Measurements from ENCODE around the gene EPS8L2. TPM values are rescaled to one million over a fixed set of nuclear protein-coding genes. Genes with fewer than 3 reads are reported as not detected.

EPS8L2 gene
- total and polyA plus RNA-seq, 2 of the 13 experiments (the other 11 are each of a cell fraction or from before 2014, with no cell fraction given): 89.3 to 416 TPM

GRCh38 chr11:706957-707816 lies 1.2 kb downstream of the EPS8L2 start (continued):
- no peak for TF ChIP-seq KIAA2018 (CRISPR knock-in tag; IDR thresholded peaks at IDR 0.05; ENCODE audit: borderline replicate concordance)
- no peak for TF ChIP-seq ZNF451 (CRISPR knock-in tag; IDR thresholded peaks at IDR 0.05)
- no peak for TF ChIP-seq ZNF7 (CRISPR knock-in tag; IDR thresholded peaks at IDR 0.05)
- no peak for TF ChIP-seq BATF2 (CRISPR knock-in tag; IDR thresholded peaks at IDR 0.05)
- TF ChIP-seq RBM22 (optimal IDR thresholded peaks at IDR 0.05; ENCODE audit: low read length): peak; percentile 51
- peak; percentile 16; the same call in 1 of the 2 replicates for TF ChIP-seq ZNF792 (CRISPR knock-in tag; IDR thresholded peaks at IDR 0.05)
- TF ChIP-seq ZNF576 (CRISPR knock-in tag; IDR thresholded peaks at IDR 0.05): no peak
- TF ChIP-seq HNRNPLL (IDR thresholded peaks at IDR 0.05; ENCODE audit: low read depth, low read length, poor library complexity, severe bottlenecking): no peak
- TF ChIP-seq ZSCAN20 (CRISPR knock-in tag; IDR thresholded peaks at IDR 0.05; ENCODE audit: borderline replicate concordance): no peak
- TF ChIP-seq FOXA3 (CRISPR knock-in tag; IDR thresholded peaks at IDR 0.05): peak; percentile 52
- TF ChIP-seq ZFP90 (CRISPR knock-in tag; IDR thresholded peaks at IDR 0.05; ENCODE audit: borderline replicate concordance): peak; percentile 55; the same call in 1 of the 2 replicates
- peak; percentile 67; the same call in 1 of the 3 replicates for TF ChIP-seq MXI1 (IDR thresholded peaks at IDR 0.05; ENCODE audit: borderline replicate concordance, low read depth, low read length)
- no peak; the same call in 1 of the 2 replicates for TF ChIP-seq SOX13 (IDR thresholded peaks at IDR 0.05)
- peak in 1 of 2 experiments; percentile 45; a peak in 2 of 4 replicates for TF ChIP-seq SOX13 (CRISPR knock-in tag; conservative IDR thresholded peaks at IDR 0.05 in 1 of 2, IDR thresholded peaks at IDR 0.05 in 1 of 2)
- peak; percentile 93 for TF ChIP-seq MED8 (CRISPR knock-in tag; IDR thresholded peaks at IDR 0.05; ENCODE audit: insufficient replicate concordance)
- TF ChIP-seq XRCC5 (optimal IDR thresholded peaks at IDR 0.05; ENCODE audit: low read length): peak; percentile 80
- TF ChIP-seq NR2F2 (IDR thresholded peaks at IDR 0.05; ENCODE audit: borderline replicate concordance, low read depth): no peak
- TF ChIP-seq SYNCRIP (IDR thresholded peaks at IDR 0.05; ENCODE audit: insufficient read depth, low read depth, low read length): no peak
- peak; percentile 4 for TF ChIP-seq AGO1 (IDR thresholded peaks at IDR 0.05; ENCODE audit: low read depth, low read length, poor library complexity, severe bottlenecking)
- 0 out of 2 replicates have a peak, but pooled peaks have one; percentile 3 for TF ChIP-seq ZFP36L2 (CRISPR knock-in tag; IDR thresholded peaks at IDR 0.05)
- no peak for TF ChIP-seq ZKSCAN1 (IDR thresholded peaks at IDR 0.05; ENCODE audit: low read length)

All from HepG2 (cell line).